PC-3 (cell line): ENCODE measurements around the gene RBP3.

Source experiments
- EZH2phosphoT487 ChIP-seq: fragments of 300-600 bp; sonication (generic); IDR thresholded peaks from 2 replicates; pipeline ENCODE4 v1.6.1; 2018; ENCODE audit warnings: mild to moderate bottlenecking, antibody characterized with exemption, low read length, borderline replicate concordance
- TF ChIP-seq, protein P1 (sequence below): fragments of 300-600 bp; sonication (generic); conservative IDR thresholded peaks from 2 replicates; pipeline ENCODE4 v1.5.1; 2017; ENCODE audit warnings: antibody characterized with exemption, low read depth, mild to moderate bottlenecking, low read length

DNA sequence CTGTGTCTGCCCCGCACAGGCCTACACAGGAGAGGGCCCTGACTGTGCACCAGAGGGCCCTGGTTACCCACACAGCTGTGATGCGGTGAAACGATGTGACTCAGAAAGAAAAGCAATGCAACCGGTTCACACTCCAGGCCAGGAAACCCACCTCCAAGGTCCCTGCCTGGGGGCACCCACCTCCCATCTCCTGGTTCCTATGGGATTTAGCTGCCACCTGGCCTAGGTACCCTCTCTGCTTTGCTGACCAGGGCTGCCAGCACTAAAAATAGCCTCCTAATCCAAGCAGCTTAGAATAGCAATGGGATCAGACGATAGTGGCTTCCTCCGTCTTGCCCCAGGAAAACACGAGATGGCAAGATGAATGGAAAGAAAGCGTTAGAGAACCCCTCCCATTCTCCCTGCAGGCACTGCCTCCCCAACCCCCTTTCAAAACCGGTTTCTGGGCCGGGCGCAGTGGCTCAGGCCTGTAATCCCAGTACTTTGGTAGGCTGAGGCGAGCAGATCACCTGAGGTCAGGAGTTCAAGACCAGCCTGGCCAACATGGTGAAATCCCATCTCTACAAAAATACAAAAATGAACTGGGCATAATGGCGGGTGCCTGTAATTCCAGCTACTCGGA, 12.4 kb downstream of the RBP3 start:
- TF ChIP-seq EZH2phosphoT487: no peak
- TF ChIP-seq, protein P1, sequence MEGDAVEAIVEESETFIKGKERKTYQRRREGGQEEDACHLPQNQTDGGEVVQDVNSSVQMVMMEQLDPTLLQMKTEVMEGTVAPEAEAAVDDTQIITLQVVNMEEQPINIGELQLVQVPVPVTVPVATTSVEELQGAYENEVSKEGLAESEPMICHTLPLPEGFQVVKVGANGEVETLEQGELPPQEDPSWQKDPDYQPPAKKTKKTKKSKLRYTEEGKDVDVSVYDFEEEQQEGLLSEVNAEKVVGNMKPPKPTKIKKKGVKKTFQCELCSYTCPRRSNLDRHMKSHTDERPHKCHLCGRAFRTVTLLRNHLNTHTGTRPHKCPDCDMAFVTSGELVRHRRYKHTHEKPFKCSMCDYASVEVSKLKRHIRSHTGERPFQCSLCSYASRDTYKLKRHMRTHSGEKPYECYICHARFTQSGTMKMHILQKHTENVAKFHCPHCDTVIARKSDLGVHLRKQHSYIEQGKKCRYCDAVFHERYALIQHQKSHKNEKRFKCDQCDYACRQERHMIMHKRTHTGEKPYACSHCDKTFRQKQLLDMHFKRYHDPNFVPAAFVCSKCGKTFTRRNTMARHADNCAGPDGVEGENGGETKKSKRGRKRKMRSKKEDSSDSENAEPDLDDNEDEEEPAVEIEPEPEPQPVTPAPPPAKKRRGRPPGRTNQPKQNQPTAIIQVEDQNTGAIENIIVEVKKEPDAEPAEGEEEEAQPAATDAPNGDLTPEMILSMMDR: no peak
